HG02884 (cell line): ENCODE data around the gene PEAK3.
"Not testable (repeated sequence)": the region's sequence is repeated elsewhere in the genome, so short reads cannot be mapped to it uniquely, and the experiment has no call there.

ENCODE experiments used
- ATAC-seq: cut with Tn5 transposase; IDR thresholded peaks from one replicate; pipeline ENCODE4 v1.9.1; 2021; ENCODE audit warnings: mild to moderate bottlenecking, moderate library complexity; ENCODE audit not compliant: unreplicated experiment

Gene PEAK3

DNA sequence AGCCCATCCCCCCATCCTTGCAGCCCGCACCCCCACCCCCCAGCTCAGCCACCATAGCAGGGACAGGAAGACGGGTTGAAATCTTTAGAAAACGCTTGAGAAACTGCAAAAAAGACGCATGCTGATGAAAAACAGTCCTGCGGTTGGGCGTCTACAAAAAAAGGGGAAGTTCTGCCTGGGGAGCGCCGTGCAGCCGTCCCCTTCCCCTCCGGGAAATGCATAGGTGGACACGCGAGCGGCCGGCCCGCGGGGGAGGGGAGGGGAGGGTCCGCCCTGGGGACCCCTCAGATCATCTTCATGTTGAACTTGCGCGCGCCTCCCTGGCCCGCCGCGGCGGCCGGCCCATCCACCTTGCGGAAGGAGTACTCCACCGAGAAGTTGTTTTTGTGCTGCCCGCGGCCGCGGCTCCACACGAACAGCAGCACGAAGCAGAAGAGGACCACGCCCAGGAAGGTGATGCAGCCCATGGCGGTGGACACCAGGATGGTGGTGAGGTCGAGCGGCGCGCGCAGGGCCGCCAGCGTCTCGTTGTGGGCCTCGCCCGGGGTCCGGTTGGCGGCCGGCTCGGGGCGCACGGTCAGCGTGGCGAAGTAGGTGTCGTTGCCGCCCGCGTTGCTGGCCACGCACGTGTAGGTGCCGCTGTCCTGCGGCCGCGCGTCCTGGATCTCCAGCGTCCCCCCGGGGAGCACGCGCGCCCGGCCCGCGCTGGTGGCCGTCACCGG lies 7.9 kb upstream of the PEAK3 start:
- no peak for ATAC-seq

DNA sequence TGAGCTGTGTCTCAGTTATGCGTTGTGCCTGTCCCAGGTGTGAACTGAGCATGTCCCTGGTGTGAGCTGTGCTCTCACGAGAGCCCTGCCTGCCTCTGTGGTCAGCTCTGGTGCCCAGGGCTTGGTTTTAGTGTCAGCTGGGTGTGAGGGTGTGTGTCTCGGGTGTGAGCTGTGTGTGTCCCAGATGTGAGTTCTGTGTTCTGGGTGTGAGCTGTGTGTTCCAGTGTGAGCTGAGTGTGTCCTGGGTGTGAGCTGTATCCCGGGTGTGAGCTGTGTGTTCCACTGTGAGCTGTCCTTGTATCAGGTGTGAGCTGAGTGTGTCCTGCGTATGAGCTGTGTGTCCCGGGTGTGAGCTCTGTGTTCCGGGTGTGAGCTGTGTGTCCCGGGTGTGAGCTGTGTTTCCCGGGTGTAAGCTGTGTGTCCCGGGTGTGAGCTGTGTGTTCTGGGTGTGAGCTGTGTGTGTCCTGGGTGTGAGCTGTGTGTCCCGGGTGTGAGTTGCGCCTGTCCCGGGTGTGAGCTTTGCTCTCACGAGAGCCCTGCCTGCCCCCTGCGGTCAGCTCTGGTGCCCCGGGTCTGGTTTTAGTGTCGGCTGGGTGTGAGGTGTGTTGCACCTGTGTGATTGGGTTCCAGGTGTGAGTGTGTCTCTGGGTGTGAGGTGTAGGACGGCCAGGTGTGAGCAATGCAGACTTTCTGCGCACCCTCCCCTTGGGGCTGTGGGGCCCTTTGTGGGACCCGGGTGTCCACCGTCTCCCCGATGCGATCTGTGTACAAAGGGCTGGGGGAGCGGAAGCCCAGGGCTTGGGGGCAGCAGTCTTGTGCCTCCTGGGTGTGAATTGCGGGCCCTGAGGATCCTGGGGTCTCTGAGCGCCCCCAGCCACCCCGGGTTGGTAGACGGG lies 7.1 kb upstream of the PEAK3 start:
- ATAC-seq = no peak

DNA sequence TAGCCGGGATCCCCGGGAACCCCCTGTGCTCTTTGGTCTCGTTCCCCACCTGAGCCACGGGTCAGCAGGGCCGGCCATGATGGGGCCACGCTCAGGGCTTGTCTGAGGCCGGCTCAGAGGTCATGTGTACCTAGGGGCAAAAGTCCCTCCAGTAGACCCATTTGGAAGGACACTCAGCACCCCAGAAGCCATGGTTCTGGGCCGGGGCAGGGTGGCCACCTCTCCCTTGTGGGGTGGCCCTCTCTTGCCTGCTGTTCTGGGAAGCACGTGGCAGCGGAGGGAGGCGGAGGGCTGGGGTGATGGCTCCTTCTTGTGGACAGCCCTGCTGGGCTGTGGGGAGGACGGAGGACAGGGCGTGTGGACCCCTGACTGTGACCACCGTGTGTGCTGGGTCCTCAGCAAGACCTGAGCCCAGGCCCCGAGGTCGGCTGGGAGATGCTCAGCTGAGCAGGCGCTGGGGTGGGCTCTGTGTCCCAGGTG lies 6.4 kb upstream of the PEAK3 start:
- no peak for ATAC-seq

DNA sequence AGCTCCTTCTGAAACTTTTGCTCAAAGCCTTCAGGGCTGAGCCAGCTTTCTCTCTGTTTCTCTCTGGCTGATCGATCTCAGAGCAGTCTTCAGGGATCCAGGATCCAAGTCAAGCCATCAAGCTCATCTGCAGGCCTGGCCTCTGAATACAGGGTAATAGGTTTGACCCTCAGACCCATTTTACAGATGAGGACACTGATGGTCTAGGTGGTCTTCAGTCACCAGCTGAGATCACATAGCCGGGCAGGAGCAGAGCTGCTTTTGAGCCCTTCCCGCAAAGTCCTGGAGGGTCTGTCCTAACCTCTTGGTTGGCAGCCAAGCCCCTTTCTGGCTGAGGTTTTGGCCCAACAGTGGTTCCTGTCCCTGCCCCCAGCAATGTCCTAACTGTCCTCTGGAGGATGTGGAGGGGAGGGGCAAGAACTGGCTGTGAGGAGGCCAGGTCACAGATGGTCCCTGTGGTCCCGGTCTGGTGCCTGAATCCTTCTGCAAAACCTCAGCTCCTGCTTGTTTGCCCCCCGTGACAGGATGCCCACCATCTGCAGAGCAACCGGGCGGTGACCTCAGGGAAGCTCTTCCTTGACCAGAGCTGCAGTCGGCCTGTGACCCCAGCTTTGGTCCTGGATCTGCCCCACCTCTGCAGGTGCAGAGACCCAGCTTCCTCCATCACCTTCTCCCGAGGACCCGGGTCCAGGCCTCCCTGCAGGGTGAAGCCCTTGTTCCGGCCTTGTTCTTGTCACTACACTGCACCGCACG lies 5.8 kb upstream of the PEAK3 start:
- no peak for ATAC-seq

DNA sequence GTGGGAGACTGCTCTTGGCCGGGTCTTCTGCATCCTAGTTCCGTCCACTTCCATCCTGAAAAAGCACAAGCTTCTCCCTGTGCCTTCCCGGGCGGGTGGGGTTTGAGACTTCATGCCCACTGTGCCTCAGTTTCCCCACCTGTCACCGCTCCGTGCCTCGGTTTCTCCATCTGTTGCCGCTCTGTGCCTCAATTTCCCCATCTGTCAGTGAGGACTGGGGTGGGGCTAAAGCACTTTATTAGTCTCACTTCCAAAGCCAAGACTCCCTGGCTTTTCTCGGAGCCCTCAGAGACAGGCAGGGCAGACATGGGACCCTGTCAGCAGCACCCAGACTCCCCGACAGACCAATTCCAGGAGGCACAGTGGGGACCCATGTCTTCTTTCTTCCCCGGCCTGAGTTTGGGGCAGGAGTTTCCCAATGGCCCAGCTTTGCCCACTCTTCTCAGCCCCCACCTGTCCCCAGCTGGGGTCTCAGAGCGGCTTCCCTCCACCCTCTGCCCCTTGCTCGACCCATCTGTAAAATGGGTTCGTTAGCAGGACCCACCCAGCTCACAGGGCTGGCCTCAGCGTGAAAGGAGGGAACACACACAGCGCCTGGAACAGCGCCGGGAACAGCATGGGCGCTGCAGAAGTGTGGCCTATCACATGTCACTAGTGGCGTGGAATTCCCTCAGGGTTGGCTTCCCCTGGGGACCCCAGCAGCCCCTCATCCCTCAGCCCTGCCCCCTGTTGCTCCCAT lies 4.6 kb upstream of the PEAK3 start:
- ATAC-seq = no peak

DNA sequence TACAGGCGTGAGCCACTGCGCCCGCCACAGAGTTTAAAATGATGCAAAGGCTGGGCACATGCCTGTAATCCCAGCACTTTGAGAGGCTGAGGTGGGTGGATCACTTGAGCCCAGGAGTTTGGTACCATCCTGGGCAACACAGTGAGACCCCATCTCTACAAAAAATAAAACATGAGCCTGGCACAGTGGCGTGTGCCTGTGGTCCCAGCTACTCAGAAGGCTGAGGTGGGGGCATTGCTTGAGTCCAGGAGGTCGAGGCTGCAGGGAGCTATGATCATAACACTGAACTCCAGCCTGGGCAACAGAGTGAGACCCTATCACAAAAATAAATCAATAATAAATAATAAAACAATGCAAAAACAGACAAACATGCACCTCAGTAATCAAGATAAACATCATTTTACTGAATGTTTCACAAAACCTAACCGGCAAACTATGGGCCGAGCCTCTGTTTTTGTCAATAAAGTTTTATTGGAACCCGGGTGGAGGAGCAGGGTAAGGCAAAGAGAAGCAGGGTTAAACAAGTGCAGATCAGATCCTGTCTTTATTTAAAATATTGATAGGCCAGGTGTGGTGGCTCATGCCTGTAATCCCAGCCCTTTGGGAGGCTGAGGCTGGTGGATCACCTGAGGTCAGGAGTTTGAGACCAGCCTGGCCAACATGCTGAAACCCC lies 2.0 kb upstream of the PEAK3 start:
- ATAC-seq = no peak

DNA sequence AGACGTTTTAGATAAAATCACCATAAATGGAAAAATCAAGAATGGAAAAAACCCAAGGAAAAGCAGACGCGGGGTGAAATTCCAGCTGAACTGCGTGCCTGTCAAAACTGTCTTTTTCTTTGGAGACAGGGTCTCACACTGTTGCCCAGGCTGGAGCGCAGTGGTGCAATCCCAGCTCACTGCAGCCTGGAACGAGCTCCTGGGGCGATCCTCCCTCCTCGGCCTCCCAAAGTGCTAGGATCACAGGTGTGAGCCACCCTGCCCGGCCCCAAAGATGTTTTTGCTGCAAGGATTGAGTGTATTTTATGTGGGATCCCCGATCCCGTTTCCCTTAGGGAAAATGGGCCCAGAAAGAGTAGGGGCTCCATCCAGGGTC lies 875 bp upstream of the PEAK3 start:
- ATAC-seq = no peak

DNA sequence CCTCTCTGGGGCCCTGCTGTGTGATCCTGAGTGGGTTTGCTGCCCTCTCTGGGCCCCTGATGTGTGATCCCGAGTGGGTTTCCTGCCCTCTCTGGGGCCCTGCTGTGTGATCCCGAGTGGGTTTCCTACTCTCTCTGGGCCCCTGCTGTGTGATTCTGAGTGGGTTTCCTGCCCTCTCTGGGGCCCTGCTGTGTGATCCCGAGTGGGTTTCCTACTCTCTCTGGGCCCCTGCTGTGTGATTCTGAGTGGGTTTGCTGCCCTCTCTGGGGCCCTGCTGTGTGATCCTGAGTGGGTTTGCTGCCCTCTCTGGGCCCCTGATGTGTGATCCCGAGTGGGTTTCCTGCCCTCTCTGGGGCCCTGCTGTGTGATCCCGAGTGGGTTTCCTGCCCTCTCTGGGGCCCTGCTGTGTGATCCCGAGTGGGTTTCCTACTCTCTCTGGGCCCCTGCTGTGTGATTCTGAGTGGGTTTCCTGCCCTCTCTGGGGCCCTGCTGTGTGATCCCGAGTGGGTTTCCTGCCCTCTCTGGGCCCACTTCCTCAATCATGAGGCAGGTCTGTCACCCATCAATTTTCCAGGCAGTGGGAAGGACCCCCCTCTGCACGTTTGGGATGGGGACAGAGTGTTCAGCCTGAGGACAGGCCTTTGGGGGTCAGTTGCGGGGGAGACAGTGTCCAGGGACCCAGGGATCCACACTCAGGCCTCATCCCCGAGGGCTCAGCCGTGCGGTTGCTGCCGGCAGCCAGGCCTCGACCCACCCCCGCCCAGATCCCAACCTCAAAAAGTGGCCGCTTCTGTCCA lies 512 bp downstream of the PEAK3 start:
- ATAC-seq = not testable (repeated sequence)

DNA sequence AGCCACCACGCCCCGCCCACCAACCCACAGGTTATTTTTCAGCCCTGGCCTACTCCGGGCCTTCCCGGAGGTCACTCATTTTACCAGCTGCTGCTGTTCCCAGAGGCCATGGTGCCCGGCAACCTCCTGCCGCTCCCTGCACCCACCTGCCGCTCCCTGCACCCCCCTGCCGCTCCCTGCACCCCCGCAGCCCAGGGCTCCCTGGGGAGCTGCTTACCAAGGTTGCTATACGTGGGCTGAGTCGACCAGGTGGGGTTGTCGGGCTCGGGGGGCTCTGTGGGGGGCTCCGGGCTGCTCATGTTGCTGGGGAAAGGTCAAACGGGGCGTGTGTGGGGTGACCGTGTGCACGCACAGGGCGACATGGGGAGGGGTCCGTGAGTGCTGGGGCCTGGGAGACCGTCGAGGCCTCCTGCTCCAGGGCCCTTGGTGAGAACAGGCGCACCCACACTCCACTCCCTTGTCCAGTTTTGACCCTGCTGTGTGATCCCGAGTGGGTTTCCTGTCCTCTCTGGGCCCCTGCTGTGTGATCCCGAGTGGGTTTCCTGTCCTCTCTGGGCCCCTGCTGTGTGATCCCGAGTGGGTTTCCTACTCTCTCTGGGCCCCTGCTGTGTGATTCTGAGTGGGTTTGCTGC lies 1.2 kb downstream of the PEAK3 start:
- no peak for ATAC-seq

DNA sequence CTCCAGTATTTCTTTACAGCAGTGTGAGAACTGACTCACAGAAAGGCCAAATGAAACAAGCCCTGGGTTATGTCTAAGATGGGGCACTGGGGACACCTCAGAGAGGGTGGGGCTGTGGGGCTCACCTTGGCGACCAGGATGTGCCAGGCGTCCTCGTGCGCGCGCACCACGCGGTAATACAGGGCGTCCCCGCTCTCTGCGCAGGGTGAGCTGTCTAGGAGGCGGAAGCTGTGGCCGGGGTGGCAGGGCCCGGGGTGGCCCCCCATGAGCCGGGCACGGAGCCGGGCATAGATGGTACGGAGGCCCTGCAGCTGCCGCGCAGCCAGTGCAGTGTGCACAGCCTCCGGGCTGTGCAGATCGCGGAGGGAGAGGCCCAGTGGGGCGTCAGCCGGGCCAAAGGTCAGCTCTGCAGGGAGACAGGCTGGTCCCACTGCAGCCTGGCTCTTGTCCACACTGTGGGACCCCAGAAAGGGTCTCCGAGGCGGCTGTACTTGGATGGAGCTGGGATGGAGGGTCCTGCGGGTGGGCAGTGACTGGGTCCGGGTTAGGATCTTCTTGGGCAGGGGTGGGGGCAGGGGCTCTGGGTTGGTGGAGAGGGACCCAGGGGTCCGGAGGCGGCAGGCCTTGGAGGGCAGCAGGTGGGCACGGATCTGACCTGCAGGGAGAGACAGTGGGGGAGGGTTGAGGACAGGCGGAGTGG lies 3.4 kb downstream of the PEAK3 start:
- ATAC-seq = no peak

DNA sequence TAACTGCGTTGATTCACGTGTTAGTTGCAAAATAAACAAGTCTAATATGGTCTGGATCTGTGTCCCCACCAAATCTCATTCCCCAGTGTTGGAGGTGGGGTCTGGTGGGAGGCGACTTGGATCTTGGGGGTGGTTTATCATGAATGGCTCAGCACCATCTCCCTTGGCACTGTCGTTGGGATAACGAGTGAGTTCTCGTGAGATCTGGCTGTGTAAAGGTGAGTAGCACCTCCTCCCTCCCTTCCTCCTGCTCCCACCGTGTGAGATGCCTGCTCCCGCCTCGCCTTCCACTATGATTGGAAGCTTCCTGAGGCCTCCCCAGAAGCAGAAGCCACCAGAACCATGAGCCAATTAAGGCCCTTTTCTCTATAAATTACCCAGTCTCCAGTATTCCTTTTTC lies 4.8 kb downstream of the PEAK3 start:
- no peak for ATAC-seq

DNA sequence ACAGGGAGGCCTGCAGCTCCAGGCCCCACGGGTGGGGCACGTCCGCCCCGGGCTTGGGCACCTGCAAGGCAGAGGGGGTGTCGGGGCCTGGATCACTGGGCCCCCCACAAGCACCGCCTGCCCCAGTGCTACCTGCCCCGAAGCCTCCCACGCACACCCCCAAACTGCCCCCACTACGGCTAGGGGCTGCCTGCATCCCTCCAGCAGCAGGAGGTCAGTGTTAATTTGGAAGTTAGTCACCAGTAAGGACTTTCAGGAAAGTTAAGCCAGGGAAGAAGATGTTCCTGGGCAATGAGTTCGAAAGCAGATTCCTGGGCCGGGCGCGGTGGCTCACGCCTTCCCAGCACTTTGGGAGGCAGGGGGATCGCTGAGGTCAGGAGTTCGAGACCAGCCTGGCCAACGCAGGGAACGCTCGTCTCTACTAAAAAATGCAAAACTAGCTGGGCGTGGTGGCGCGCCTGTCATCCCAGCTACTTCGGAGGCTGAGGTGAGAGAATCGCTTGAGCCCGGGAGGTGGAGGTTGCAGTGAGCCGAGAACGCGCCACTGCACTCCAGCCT lies 5.5 kb downstream of the PEAK3 start:
- no peak for ATAC-seq

DNA sequence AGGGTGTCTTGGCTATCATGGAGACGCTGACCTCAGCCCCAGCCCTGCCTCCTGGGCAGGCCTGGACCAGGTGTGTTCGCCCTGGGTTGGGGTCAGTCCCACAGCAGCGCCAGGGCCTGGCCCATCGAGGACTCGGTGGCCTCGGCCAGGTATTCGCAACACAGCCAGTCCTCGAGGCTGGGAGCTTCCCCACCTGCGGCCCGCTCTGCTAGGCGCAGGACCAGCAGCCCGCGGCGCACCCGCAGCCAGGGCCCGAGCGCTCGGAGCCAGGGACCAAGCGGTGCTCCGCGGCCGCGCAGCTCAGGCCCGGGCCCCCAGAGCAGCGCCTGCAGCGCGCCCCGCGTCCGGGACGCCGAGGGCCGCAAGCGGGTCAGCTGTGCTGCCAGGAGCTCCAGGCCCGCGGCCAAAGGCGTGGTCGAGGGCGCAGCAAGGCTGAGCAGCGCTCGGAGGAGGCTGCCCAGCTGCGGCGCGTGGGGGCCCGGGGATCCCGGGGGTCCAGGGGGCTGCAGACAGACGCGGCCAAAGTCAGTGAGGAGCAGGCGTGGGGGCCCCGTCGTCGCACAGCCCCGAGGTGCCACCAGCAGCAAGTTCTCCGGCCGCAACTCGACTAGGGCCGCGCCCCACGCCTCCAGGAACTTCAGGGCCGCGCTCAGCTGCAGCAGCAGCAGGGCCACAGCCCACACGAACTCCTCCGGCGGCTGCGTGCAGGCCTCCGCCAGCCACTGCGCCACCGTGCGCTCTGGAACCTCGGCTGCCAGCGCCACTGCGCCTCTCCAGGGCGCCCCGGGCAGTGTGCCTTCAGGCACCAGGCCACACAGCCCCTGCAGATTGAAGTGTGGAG lies 6.2 kb downstream of the PEAK3 start:
- ATAC-seq = no peak

DNA sequence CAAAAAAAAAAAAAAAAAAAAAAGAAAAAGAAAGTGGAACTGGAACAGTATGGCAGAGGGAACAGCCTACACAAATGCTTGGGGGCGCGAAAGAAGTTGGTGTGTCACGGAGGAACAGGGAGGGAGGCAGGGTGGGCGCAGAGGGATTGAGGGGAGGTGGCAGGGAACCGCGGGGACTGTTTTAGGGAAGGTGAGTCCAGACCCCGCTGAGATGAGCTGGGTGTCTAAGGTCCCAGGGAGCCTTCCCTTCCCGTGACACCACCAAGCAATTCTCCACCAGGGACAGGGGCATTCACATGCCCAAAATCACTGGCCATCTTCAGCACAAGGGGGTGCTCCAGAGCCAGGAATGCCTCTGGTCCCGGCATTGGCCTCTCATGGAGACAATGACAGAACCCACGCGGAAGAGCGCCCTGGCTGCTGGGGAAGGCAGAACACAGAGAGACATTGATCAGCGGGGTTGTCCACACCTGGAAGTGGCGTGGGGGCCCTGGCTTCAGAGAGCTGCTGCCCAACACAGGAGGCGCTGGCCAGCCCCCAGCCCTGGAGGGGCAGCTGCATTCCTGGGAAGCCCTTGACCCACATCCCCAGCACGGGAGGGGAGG lies 6.9 kb downstream of the PEAK3 start:
- no peak for ATAC-seq

DNA sequence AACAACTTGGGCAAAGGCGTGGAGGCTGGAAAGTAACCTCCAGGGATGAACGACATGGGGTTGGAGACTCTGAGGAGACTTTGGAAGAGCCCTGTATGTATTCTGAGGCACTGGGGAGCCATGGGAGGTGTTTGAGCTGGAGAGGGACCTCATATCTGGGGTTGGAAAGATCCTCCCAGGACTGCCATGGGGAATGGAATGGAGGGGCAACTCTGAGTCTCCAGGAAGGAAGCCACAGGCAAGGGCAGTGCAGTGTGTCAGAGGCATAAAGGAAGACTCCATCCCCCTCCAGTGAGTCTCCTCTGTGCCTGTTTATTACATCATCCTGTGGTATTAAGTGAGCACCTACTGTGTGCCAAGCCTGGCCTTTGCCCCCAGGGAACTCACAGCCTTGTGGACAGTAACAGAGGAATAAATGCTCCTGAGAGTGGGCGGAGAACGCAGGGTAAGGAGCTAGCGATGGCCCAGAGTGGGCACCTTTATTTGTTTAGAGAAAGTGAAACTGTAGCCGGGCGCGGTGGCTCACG lies 7.7 kb downstream of the PEAK3 start:
- no peak for ATAC-seq

DNA sequence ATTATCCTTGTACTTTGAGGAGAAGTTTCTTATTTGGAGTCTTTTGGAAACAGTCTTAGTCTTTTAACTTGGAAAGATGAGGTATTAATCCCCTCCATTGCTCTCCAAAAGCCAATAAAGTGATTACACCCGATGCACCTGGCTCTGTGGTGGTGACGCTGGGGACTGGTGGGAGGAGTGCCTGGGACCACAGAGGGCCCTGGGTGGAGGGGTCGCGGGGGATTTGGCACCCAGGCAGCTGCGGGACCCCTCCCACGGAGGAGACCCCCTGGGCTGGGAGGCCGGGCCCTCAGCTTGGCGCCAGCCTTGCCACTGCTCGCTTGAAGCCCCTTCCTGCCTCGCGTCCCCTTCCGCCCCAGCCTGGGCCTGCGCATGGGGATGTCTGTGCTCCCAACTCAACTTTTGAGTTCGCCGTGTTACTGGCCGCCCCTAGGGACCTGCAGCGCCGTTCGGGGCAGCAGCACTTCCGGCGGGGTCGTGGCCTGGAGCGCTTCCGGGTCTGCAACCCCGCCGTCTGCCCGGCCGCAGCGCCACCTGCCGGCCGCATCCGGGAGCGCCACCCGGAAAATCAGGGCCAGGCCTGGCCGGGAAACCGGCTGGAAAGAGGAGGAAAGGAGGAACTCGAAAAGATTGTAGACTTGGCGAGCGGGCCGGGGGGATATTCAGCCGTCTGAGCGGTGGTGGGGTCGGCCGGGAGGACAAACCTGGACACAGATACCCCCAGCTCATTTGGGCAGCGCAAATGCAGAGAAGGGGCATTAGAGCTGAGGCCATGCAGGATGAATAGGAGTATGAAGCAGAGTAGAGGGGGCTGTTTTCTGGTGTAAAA lies 8.4 kb downstream of the PEAK3 start:
- ATAC-seq = no peak
